GM19467 (cell line): ENCODE data around the gene NCAPH2.
A peak's percentile ranks its signal among the peaks of the same experiment; 100 is the strongest.

Experiments
- ATAC-seq: cut with Tn5 transposase; IDR thresholded peaks from one replicate; pipeline ENCODE4 v1.9.1; 2021; ENCODE audit warnings: mild to moderate bottlenecking, moderate library complexity; ENCODE audit not compliant: unreplicated experiment

The NCAPH2 gene

GRCh38 chr22:50473855-50474671 lies 34.0 kb upstream of the NCAPH2 start:
- no peak for ATAC-seq

GRCh38 chr22:50474710-50475651 lies 33.0 kb upstream of the NCAPH2 start, which contains the start of gene SBF1:
SBF1 (minus strand) TSS chr22:50475035; CDS start chr22:50474840, 195 bp downstream.
- peak; percentile 57 for ATAC-seq

DNA sequence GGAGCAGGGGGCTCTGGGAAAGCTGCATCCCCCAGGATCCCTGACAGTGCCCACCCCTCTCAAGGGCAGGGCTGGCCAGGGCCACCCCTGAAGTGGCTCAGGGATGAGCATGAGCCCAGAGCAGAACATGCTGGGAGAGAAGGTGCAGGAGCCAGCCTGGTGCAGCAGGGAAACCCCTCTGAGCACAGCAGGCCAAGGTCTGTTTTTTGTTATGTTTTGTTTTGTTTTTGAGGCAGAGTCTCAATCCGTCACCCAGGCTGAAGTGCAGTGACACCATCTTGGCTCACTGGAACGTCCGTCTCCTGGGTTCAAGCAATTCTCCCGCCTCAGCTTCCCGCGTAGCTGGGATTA lies 32.4 kb upstream of the NCAPH2 start:
- no peak for ATAC-seq

DNA sequence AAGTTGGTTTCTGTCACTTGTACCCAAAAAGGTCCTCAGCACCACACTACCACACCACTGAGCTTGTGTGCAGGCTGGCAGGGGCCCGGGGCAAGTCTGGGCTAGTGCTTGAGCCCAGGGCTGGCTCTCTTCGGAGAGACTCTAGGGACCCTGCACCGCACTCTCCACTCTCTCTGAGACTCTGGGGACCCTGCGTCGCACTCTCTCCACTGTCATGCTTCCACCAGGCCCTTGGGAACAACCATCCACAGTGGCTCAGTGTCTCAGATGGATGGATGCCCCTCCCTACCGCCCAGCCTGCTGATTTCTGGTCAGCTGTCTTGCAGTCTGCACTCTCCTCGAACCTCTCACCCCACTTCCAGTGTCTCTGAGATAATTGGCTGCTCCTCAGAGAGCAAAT lies 31.2 kb upstream of the NCAPH2 start:
- no peak for ATAC-seq

- no peak for ATAC-seq
Observed at GRCh38 chr22:50477923-50478322, 30.1 kb upstream of the NCAPH2 start.

- ATAC-seq, result no peak
Observed at GRCh38 chr22:50479721-50480120, 28.3 kb upstream of the NCAPH2 start.

DNA sequence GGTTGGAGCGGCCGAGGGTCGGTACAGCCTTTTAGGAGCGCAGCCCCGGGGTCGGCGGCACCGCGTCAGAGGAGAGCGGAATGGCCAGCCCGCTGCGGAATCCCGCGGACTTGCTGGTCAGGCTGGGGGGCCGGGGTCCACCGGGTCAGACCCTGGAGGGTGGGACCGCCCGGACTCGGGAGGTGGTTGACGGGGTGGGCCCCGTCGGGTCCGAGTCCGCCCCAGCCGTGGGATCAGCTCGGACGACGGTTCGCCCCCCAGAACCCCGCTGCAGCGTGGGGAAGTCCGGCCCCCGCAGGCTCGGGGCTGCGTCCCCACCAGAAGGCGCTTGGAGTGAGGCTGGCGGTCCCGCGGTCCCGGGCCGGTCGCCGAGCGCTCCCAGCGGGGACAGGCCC lies 27.0 kb upstream of the NCAPH2 start:
- ATAC-seq, result no peak

DNA sequence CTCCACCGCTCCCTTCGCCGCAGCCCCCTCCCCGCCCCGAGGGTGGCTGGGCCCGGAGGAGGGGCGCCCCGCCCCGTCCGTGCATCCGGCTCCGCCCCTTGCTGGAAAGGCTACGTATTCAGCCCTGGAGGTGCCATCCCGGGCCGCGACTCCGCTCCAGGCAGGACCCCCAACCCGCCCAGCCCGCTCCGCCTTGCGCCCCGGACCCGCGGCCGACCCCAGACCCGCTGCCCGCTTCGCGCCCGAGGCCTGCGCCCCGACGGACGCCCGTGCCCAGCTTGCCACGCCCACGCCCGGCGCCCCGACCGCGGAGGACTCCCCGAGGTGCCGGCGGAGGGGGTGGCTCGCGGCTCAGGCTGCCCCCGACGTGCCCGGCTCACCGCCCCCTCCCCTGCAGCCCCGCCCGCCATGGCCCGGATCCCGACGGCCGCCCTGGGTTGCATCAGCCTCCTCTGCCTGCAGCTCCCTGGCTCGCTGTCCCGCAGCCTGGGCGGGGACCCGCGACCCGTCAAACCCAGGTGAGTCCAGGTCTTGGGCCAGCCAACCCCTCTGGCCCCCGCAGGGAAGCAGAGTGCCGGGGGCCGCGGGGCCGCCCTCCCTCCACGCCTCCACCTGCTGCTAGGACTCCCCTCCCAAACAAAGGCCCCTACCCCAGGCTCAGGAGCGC lies 26.5 kb upstream of the NCAPH2 start, which contains the start of gene ADM2:
TSS of gene ADM2 (plus strand) at position 104 of the 667 bp plus-strand sequence. CDS start at position 409, 305 bp downstream.
- ATAC-seq, result no peak

DNA sequence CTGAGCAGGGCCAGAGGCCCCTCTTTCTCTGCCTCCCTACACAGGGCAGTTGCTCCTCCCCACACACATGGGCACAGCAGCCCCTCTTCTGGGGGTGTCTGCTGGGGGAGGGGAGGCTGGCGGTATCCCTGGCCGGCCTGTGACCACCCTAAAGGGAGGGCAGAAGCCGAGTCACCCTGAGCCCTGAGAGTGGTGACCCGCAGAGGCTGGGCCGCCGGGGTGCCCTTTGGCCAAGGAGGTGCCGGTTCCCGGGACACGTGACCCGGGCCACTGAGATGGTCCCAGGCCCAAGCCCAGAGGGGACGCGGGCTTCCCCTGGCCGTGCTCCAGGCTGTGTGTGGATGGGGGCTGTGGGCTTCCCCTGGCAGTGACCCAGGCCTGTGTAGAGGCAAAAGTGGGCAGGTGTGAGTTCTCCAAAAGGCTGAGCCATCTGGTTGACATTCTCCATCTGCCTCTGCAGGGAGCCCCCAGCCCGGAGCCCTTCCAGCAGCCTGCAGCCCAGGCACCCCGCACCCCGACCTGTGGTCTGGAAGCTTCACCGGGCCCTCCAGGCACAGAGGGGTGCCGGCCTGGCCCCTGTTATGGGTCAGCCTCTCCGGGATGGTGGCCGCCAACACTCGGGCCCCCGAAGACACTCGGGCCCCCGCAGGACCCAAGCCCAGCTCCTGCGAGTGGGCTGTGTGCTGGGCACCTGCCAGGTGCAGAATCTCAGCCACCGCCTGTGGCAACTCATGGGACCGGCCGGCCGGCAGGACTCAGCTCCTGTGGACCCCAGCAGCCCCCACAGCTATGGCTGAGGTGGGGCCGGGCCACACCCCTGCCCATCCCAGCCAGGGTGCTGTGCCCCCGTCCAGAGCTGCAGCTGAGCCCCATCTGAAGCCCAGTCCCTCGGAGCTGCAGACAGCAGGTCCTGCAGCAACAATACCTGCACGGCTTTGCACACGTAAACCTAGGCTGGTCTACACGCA lies 25.6 kb upstream of the NCAPH2 start:
- no peak for ATAC-seq

- ATAC-seq, result no peak
Observed at GRCh38 chr22:50483106-50483505, 24.9 kb upstream of the NCAPH2 start.

GRCh38 chr22:50483556-50483955 lies 24.5 kb upstream of the NCAPH2 start:
- no peak for ATAC-seq

DNA sequence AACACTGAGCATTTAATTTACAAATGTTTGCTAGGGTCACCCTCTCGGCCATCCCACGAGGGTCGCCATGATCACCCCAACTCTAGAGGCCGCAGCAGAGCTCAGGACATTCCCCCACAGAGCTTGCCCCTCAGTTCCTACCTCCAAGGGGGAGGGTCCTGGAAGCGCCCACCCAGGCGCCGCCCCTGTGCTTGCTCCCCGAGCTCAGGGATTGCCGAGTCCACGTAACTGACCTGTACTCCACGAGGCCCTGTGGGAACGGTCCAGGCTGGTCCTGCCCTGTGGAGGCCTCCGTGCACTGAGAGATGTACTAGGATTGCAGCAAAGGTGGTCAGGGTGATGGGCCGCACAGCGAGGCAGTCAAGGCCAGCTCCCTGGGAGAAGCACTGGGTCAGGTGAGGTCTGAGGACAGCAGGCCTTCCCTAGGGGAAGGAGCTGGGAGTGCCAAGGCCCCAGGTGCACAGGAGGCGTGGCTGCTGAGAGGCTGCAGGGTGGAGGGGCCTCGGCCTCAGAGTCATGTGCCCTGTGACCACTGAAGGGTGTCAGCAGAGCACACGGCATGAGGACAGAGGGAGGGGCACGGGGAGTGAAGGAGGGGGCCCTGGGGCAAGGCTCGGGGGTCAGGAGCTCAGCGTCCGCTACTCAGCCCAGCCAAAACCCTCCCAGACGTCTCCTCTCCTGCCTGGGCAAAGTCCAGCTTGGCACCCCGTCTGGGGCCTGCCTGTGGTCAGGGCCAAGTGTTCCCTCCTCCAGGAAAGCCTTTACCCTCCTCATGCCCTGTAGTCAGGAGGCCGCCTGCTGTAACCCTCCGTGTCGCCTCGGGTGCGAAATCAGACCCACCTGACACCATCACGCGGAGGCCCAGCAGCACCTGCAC lies 23.8 kb upstream of the NCAPH2 start:
- ATAC-seq, result no peak

DNA sequence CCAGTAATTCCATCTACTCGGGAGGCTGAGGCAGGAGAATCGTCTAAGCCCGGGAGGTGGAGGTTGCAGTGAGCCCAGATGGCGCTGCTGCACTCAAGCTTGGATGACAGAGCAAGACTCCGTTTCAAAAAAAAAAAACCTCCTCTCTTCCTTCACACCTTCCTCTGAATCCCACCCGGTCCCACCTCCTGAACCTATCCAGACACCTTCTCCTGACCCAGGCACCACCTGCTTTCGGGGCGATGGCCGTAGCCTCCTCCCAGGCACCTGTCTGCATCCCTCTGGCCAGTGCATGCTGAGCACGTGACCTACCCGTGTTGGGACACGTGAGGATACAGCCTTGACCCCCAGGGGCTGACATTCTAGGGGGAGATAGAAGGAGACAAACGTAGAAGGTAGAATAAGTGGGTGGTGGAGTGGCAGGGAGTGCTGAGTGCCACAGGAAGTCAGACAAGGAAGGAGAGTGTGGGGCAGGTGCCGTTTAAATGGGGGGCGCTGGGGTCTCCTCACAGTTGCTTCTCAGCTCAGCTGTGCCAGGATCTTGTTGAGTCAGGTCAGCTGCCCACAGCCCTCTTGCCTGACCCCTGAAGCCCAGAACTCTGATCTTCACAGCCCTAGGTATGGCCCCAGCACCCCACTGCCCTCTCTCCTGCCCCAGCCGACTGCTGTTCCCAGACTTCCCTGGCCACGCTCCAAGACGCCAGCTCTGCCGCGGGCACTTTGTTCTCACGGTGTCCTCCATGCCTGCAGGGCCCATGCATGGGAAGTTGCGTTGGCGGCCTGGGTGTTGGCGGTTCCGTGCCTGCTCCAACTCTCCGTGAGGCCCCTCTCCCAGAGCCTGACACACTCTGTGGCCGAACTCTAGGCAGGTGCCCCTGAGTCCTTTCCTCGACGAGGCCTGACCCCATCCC lies 22.5 kb upstream of the NCAPH2 start:
- no peak for ATAC-seq

DNA sequence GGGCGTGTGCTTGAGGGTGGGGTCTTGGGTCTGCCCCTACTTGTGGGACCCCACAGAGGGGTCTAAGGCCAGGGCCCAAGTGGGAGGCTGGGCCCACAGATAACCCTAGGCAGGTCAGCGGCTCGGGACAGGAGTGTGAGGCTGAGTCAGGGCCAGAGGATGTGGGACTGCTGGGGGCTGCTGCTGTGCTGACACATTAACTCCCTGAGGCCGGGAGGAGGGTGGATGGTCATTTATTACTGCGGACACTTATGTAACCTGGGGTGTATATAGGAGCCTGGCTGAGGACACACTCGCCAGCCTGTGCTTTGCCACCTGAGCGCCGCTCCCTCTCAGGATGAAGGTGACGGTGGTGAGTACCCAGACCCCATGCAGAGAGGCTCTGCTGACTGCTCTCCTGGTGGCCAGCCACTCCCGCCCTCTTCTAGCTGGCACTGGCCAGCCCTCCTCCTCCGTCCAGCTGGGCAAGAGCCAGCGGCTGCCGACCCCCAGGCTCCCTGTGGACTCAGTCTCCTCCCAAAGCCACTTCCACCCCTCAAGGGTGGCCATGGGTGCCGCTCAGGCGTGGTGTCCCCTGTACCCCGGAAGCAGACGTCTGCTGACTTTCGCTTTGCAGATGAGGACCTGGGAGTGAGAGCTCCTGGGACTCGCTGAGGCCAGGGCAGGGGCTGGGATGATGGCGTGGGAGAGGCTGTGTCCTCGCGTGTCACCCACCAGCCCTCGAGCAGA lies 21.3 kb upstream of the NCAPH2 start, which contains the start of gene MIOX:
TSS of gene MIOX (plus strand) at position 299 of the 729 bp plus-strand sequence. CDS start at position 338, 39 bp downstream.
- ATAC-seq, result no peak

DNA sequence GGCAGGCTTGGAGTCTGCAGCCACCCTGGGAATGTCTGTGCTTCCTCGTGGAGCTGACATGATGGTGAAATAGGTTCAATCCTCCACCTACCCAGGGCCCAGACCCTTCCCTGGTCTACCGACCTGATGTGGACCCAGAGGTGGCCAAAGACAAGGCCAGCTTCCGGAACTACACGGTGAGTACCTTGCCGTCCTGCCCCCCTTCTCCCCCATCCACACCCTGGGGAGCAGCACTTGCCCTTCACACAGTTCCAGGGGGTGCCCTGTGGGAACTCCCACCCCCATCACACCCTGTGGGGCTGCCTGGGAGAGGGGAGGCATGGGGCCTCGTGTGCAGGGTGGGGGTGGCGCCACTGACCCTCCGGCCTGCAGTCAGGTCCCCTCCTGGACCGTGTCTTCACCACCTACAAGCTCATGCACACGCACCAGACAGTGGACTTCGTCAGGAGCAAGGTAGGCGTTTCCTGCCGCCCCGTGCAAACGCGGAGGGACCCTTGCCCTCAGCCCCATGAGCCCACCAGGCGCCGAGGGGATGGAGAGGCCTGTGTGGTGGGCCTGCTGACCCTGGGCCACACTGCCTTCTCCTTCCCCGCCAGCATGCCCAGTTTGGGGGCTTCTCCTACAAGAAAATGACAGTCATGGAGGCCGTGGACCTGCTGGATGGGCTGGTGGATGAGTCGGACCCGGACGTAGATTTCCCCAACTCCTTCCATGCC lies 20.6 kb upstream of the NCAPH2 start:
- no peak for ATAC-seq

GRCh38 chr22:50488006-50488677 lies 19.9 kb upstream of the NCAPH2 start:
- ATAC-seq, result no peak
